ENCODE data around the gene OR9Q1. TPM values are rescaled to one million over a fixed set of nuclear protein-coding genes. Genes with fewer than 3 reads are reported as not detected.

OR9Q1 gene
- total RNA-seq, 4 donors from 2014 or later = not detected

- ATAC-seq = no peak
- H3K4me3 ChIP-seq = no peak overlapping the region
- no peaks in the 10 kb centered on the region for H3K27me3 ChIP-seq
- WGBS, 2 donors (ENCODE audit: low coverage in 1 of 2) = 83 to 100% methylated on average over 2 of the region's 2 CpGs
- H3K36me3 ChIP-seq = no peaks in the 10 kb centered on the region
- H3K9me3 ChIP-seq = peaks cover 0 to 13% (median 0%) of the 10 kb centered on the region in 3 donors
- TF ChIP-seq POLR2A (IDR thresholded peaks at IDR 0.05) (no peak), EP300 (IDR thresholded peaks at IDR 0.05) (no peak), POLR2AphosphoS5 (IDR thresholded peaks at IDR 0.05) (no peak), CTCF (IDR thresholded peaks at IDR 0.05) (no peak)
- no peaks in the 10 kb centered on the region for H3K4me1 ChIP-seq
- H3K27ac ChIP-seq = no peak overlapping the region
Measured at GRCh38 chr11:58034471-58034870, 10.8 kb downstream of the OR9Q1 start.

GRCh38 chr11:58039589-58039988 lies 15.9 kb downstream of the OR9Q1 start:
- H3K27ac ChIP-seq = no peak overlapping the region
- TF ChIP-seq EP300 (IDR thresholded peaks at IDR 0.05) (no peak), POLR2A (IDR thresholded peaks at IDR 0.05) (no peak), POLR2AphosphoS5 (IDR thresholded peaks at IDR 0.05) (no peak), CTCF (IDR thresholded peaks at IDR 0.05) (no peak)
- ATAC-seq = no peak
- no peak overlapping the region for H3K4me3 ChIP-seq
- H3K27me3 ChIP-seq = no peaks in the 10 kb centered on the region
- peaks cover 0 to 13% (median 0%) of the 10 kb centered on the region in 3 donors for H3K9me3 ChIP-seq
- no peaks in the 10 kb centered on the region for H3K36me3 ChIP-seq
- H3K4me1 ChIP-seq = no peaks in the 10 kb centered on the region

GRCh38 chr11:58043379-58043778 lies 19.7 kb downstream of the OR9Q1 start:
- Histone ChIP-seq H3K27me3 (no peaks in the 10 kb centered on the region), H3K9me3 (no peaks in the 10 kb centered on the region), H3K4me3 (no peak overlapping the region), H3K36me3 (no peaks in the 10 kb centered on the region), H3K4me1 (no peaks in the 10 kb centered on the region), H3K27ac (no peak overlapping the region)
- no peak for TF ChIP-seq POLR2A (IDR thresholded peaks at IDR 0.05)
- WGBS, 2 donors (ENCODE audit: low coverage in 1 of 2) = 62 to 82% methylated on average over 2 of the region's 2 CpGs
- no peak for ATAC-seq

GRCh38 chr11:58046231-58046630 lies 22.6 kb downstream of the OR9Q1 start:
- H3K27ac ChIP-seq = no peak overlapping the region
- H3K36me3 ChIP-seq = no peaks in the 10 kb centered on the region
- no peak overlapping the region for H3K4me3 ChIP-seq
- TF ChIP-seq POLR2AphosphoS5 (IDR thresholded peaks at IDR 0.05) (no peak), CTCF (IDR thresholded peaks at IDR 0.05) (no peak), EP300 (IDR thresholded peaks at IDR 0.05) (no peak), POLR2A (IDR thresholded peaks at IDR 0.05) (no peak)
- no peaks in the 10 kb centered on the region for H3K27me3 ChIP-seq
- ATAC-seq = no peak
- H3K9me3 ChIP-seq = no peaks in the 10 kb centered on the region
- H3K4me1 ChIP-seq = no peaks in the 10 kb centered on the region
- WGBS, 2 donors (ENCODE audit: low coverage in 1 of 2) = 61 to 79% methylated on average over 3 of the region's 3 CpGs

GRCh38 chr11:58047818-58048217 lies 24.1 kb downstream of the OR9Q1 start:
- H3K27me3 ChIP-seq = no peaks in the 10 kb centered on the region
- H3K27ac ChIP-seq = no peak overlapping the region
- no peaks in the 10 kb centered on the region for H3K4me1 ChIP-seq
- ATAC-seq = no peak
- no peak overlapping the region for H3K4me3 ChIP-seq
- TF ChIP-seq CTCF (IDR thresholded peaks at IDR 0.05) = no peak
- no peak for TF ChIP-seq EP300 (IDR thresholded peaks at IDR 0.05)
- TF ChIP-seq POLR2AphosphoS5 (IDR thresholded peaks at IDR 0.05) = no peak
- TF ChIP-seq POLR2A (IDR thresholded peaks at IDR 0.05) = no peak
- 86 to 100% methylated on average over 2 to 3 of the region's 3 CpGs for WGBS, 2 donors (ENCODE audit: low coverage in 1 of 2)
- no peaks in the 10 kb centered on the region for H3K36me3 ChIP-seq
- no peaks in the 10 kb centered on the region for H3K9me3 ChIP-seq
